Measurements from ENCODE around the gene IL31.

IL31 gene

GRCh38 chr12:122140467-122141257 lies 33.4 kb downstream of the IL31 start:
- Histone ChIP-seq H3K4me2 (ENCODE audit: low read depth, low read length, poor library complexity, severe bottlenecking) (no peak overlapping the region), H3K4me3 (ENCODE audit: insufficient read depth, low read length, poor library complexity, severe bottlenecking) (no peak overlapping the region), H3K9me3 (ENCODE audit: insufficient read depth, low read length) (no peaks in the 10 kb centered on the region), H3K27ac (ENCODE audit: low read depth, low read length) (no peak overlapping the region), H2AFZ (ENCODE audit: low read depth, low read length, severe bottlenecking) (no peak overlapping the region), H3K9me2 (replicated peaks; ENCODE audit: insufficient read depth, low read length) (no peaks in the 10 kb centered on the region), H3K27me3 (ENCODE audit: low read length) (no peaks in the 10 kb centered on the region), H3K36me3 (ENCODE audit: low read length) (no peaks in the 10 kb centered on the region), H4K20me1 (ENCODE audit: low read depth, low read length) (no peaks in the 10 kb centered on the region), H3F3A (ENCODE audit: insufficient read depth) (no peaks in the 10 kb centered on the region), H3K79me2 (ENCODE audit: insufficient read depth, low read length) (no peaks in the 10 kb centered on the region), H3K9ac (ENCODE audit: low read length) (no peak overlapping the region)
- TF ChIP-seq EZH2phosphoT487 (conservative IDR thresholded peaks at IDR 0.05; ENCODE audit: low read length), result no peak
- no peak for TF ChIP-seq CTCF (IDR thresholded peaks at IDR 0.05; ENCODE audit: insufficient read depth, low read length, poor library complexity, severe bottlenecking)

- no peak overlapping the region for H3K9ac ChIP-seq (ENCODE audit: low read length)
- H3K79me2 ChIP-seq (ENCODE audit: insufficient read depth, low read length), result no peaks in the 10 kb centered on the region
- no peaks in the 10 kb centered on the region for H3K9me2 ChIP-seq (replicated peaks; ENCODE audit: insufficient read depth, low read length)
- no peaks in the 10 kb centered on the region for H3F3A ChIP-seq (ENCODE audit: insufficient read depth)
- no peak overlapping the region for H2AFZ ChIP-seq (ENCODE audit: low read depth, low read length, severe bottlenecking)
- H3K36me3 ChIP-seq (ENCODE audit: low read length), result no peaks in the 10 kb centered on the region
- no peak overlapping the region for H3K4me2 ChIP-seq (ENCODE audit: low read depth, low read length, poor library complexity, severe bottlenecking)
- no peaks in the 10 kb centered on the region for H3K27me3 ChIP-seq (ENCODE audit: low read length)
- TF ChIP-seq EZH2phosphoT487 (conservative IDR thresholded peaks at IDR 0.05; ENCODE audit: low read length) (no peak), CTCF (IDR thresholded peaks at IDR 0.05; ENCODE audit: insufficient read depth, low read length, poor library complexity, severe bottlenecking) (no peak)
- no peaks in the 10 kb centered on the region for H4K20me1 ChIP-seq (ENCODE audit: low read depth, low read length)
- no peaks in the 10 kb centered on the region for H3K9me3 ChIP-seq (ENCODE audit: insufficient read depth, low read length)
- H3K27ac ChIP-seq (ENCODE audit: low read depth, low read length), result no peak overlapping the region
- H3K4me3 ChIP-seq (ENCODE audit: insufficient read depth, low read length, poor library complexity, severe bottlenecking), result no peak overlapping the region
Observed at GRCh38 chr12:122139941-122140340, 34.1 kb downstream of the IL31 start.

DNA sequence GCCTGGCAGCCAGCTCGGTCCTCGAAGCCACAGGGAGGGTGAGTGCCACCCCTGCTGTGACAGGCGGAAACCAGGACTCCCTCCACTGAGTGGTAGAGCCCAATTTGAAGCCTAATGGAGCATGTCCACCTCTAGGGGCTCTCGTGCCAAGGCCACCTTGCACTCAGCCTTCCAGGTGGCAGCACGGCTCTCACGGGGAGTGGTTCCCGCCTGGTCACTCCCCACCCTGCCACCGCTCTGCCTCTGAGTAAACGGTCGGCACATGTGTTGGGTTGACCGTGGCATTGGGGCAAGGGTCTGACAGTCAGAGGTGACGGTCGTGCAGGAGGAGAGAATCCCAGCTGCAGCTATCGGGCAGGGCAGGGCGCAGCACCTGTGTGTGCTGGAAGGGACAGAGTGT lies 34.8 kb downstream of the IL31 start:
- no peak overlapping the region for H3K4me3 ChIP-seq (ENCODE audit: insufficient read depth, low read length, poor library complexity, severe bottlenecking)
- H4K20me1 ChIP-seq (ENCODE audit: low read depth, low read length), result no peaks in the 10 kb centered on the region
- H3K27me3 ChIP-seq (ENCODE audit: low read length), result no peaks in the 10 kb centered on the region
- no peak overlapping the region for H3K9ac ChIP-seq (ENCODE audit: low read length)
- H3K27ac ChIP-seq (ENCODE audit: low read depth, low read length), result no peak overlapping the region
- H3K36me3 ChIP-seq (ENCODE audit: low read length), result no peaks in the 10 kb centered on the region
- H3K79me2 ChIP-seq (ENCODE audit: insufficient read depth, low read length), result no peaks in the 10 kb centered on the region
- no peak overlapping the region for H3K4me2 ChIP-seq (ENCODE audit: low read depth, low read length, poor library complexity, severe bottlenecking)
- H3F3A ChIP-seq (ENCODE audit: insufficient read depth), result no peaks in the 10 kb centered on the region
- no peak overlapping the region for H2AFZ ChIP-seq (ENCODE audit: low read depth, low read length, severe bottlenecking)
- H3K9me3 ChIP-seq (ENCODE audit: insufficient read depth, low read length), result no peaks in the 10 kb centered on the region
- H3K9me2 ChIP-seq (replicated peaks; ENCODE audit: insufficient read depth, low read length), result no peaks in the 10 kb centered on the region
- no peak for TF ChIP-seq EZH2phosphoT487 (conservative IDR thresholded peaks at IDR 0.05; ENCODE audit: low read length)
- TF ChIP-seq CTCF (IDR thresholded peaks at IDR 0.05; ENCODE audit: insufficient read depth, low read length, poor library complexity, severe bottlenecking), result no peak
